NT2/D1 (cell line): ENCODE measurements around the gene KLHL22.

Experiments
- DNase-seq: peaks from one replicate; pipeline ENCODE4 v3.0.0-alpha.2; 2011; ENCODE audit warnings: low read depth, low spot score
- H3K27me3 ChIP-seq: 2 replicates; pipeline ENCODE4 v1.6.0; 2011; ENCODE audit warnings: mild to moderate bottlenecking; ENCODE audit not compliant: insufficient read length, insufficient read depth
- H3K36me3 ChIP-seq: 2 replicates; pipeline ENCODE4 v1.6.1; 2011; ENCODE audit warnings: mild to moderate bottlenecking, low read length, mixed read lengths; ENCODE audit not compliant: insufficient read depth, insufficient read length
- H3K4me1 ChIP-seq: 2 replicates; pipeline ENCODE4 v1.5.1; 2011; ENCODE audit not compliant: insufficient read depth, insufficient read length
- H3K4me3 ChIP-seq: 2 replicates; pipeline ENCODE4 v1.5.1; 2011; ENCODE audit warnings: low read depth; ENCODE audit not compliant: insufficient read length
- H3K9ac ChIP-seq: 2 replicates; pipeline ENCODE4 v1.6.0; 2011; ENCODE audit warnings: low read depth; ENCODE audit not compliant: insufficient read length
- H3K9me3 ChIP-seq: 2 replicates; pipeline ENCODE4 v1.5.1; 2011; ENCODE audit warnings: mild to moderate bottlenecking, low read length; ENCODE audit not compliant: insufficient read depth
- SUZ12 ChIP-seq: IDR thresholded peaks from 2 replicates; pipeline ENCODE4 v1.6.1; 2011; ENCODE audit not compliant: insufficient read length, insufficient read depth; ENCODE audit errors: extremely low read depth
- YY1 ChIP-seq: IDR thresholded peaks from 2 replicates; pipeline ENCODE4 v1.6.1; 2011; ENCODE audit not compliant: insufficient read length, insufficient read depth
- ZNF274 ChIP-seq: IDR thresholded peaks from 2 replicates; pipeline ENCODE4 v1.6.1; 2011; ENCODE audit warnings: mild to moderate bottlenecking, low read depth, low read length

Gene KLHL22

GRCh38 chr22:20431511-20432192, 63.9 kb downstream of the KLHL22 start:
- Histone ChIP-seq H3K9ac (peak overlapping the region; percentile 50), H3K27me3 (peaks cover 13% of the 10 kb centered on the region), H3K36me3 (peaks cover 45% of the 10 kb centered on the region), H3K4me3 (peak overlapping the region; percentile 28), H3K9me3 (no peaks in the 10 kb centered on the region), H3K4me1 (peaks cover 21% of the 10 kb centered on the region)
- TF ChIP-seq SUZ12 (no peak), YY1 (no peak), ZNF274 (no peak)
- no peak for DNase-seq

- no peaks in the 10 kb centered on the region for H3K9me3 ChIP-seq
- TF ChIP-seq YY1 (no peak), SUZ12 (no peak), ZNF274 (no peak)
- peak overlapping the region; percentile 28 for H3K4me3 ChIP-seq
- peak overlapping the region; percentile 50 for H3K9ac ChIP-seq
- peaks cover 50% of the 10 kb centered on the region for H3K36me3 ChIP-seq
- no peak for DNase-seq
- peaks cover 13% of the 10 kb centered on the region for H3K27me3 ChIP-seq
- H3K4me1 ChIP-seq = peaks cover 21% of the 10 kb centered on the region
Measured at GRCh38 chr22:20430720-20431510, 64.7 kb downstream of the KLHL22 start.

- no peak for DNase-seq
- Histone ChIP-seq H3K27me3 (peaks cover 13% of the 10 kb centered on the region), H3K9me3 (no peaks in the 10 kb centered on the region), H3K9ac (no peak overlapping the region), H3K4me1 (peaks cover 16% of the 10 kb centered on the region), H3K4me3 (no peak overlapping the region), H3K36me3 (peaks cover 54% of the 10 kb centered on the region)
- TF ChIP-seq ZNF274 (no peak), YY1 (no peak), SUZ12 (no peak)
Measured at GRCh38 chr22:20430101-20430719, 65.4 kb downstream of the KLHL22 start.

- H3K9ac ChIP-seq = no peak overlapping the region
Measured at GRCh38 chr22:20429254-20430100, 66.1 kb downstream of the KLHL22 start.

GRCh38 chr22:20428496-20429253, 66.9 kb downstream of the KLHL22 start:
- Histone ChIP-seq H3K4me3 (no peak overlapping the region), H3K36me3 (peaks cover 57% of the 10 kb centered on the region), H3K9ac (no peak overlapping the region), H3K9me3 (no peaks in the 10 kb centered on the region), H3K4me1 (peaks cover 16% of the 10 kb centered on the region), H3K27me3 (peaks cover 13% of the 10 kb centered on the region)
- no peak for DNase-seq
- TF ChIP-seq SUZ12 (no peak), YY1 (no peak), ZNF274 (no peak)

More at GRCh38 chr22:20429254-20430100, 66.1 kb downstream of the KLHL22 start:
- Histone ChIP-seq H3K9me3 (no peaks in the 10 kb centered on the region), H3K4me3 (no peak overlapping the region), H3K4me1 (peaks cover 16% of the 10 kb centered on the region), H3K36me3 (peaks cover 56% of the 10 kb centered on the region), H3K27me3 (peaks cover 13% of the 10 kb centered on the region)
- TF ChIP-seq ZNF274 (no peak), SUZ12 (no peak), YY1 (no peak)
- DNase-seq = no peak

- DNase-seq = no peak
- H3K4me3 ChIP-seq = no peak overlapping the region
- H3K4me1 ChIP-seq = peaks cover 16% of the 10 kb centered on the region
- peaks cover 13% of the 10 kb centered on the region for H3K27me3 ChIP-seq
- TF ChIP-seq YY1 = no peak
- TF ChIP-seq SUZ12 = no peak
- TF ChIP-seq ZNF274 = no peak
- no peak overlapping the region for H3K9ac ChIP-seq
- no peaks in the 10 kb centered on the region for H3K9me3 ChIP-seq
- peaks cover 61% of the 10 kb centered on the region for H3K36me3 ChIP-seq
Measured at GRCh38 chr22:20427945-20428417, 67.6 kb downstream of the KLHL22 start.
